NB4 (cell line): ENCODE data around the gene EVA1B.

Experiments used
- DNase-seq: peaks from one replicate; pipeline ENCODE4 v3.0.0; 2010; ENCODE audit warnings: low read depth
- H3K4me3 ChIP-seq: one replicate; pipeline ENCODE4 v1.5.1; 2011; ENCODE audit warnings: mild to moderate bottlenecking, low read depth, low read length, moderate library complexity
- MAX ChIP-seq: IDR thresholded peaks from 2 replicates; pipeline ENCODE4 v1.6.1; 2011; ENCODE audit warnings: low read depth, low read length
- MYC ChIP-seq: IDR thresholded peaks from 2 replicates; pipeline ENCODE4 v1.6.1; 2011; ENCODE audit warnings: low read depth, low read length
- POLR2A ChIP-seq: IDR thresholded peaks from 2 replicates; pipeline ENCODE4 v1.6.1; 2011; ENCODE audit warnings: mild to moderate bottlenecking; ENCODE audit not compliant: insufficient read length; ENCODE audit errors: extremely low read depth
- TF ChIP-seq, protein P1 (sequence below): IDR thresholded peaks from one replicate; pipeline ENCODE4 v1.5.1; 2012; ENCODE audit warnings: low read depth, low read length

EVA1B gene

DNA sequence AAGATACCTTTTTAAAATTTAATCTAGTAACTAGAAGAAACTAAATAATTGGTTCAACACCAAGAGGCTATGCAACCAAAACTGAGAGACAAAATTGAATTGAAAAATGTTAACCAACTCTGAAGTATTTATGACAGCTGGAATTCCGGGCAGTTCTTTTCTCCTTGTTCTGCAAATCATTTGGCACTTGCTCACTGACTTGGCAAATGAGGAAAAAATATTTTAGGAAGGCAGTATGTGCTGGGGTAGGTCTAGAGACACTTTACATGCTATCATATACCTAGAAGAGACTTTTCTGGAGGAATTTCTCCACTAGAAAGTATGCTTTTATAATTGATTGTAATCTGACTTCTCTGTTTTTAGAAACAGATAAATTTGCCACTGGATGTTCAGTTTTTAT, 39.4 kb downstream of the EVA1B start:
- TF ChIP-seq POLR2A = no peak
- TF ChIP-seq MAX = no peak
- no peak for TF ChIP-seq MYC
- TF ChIP-seq, protein P1, sequence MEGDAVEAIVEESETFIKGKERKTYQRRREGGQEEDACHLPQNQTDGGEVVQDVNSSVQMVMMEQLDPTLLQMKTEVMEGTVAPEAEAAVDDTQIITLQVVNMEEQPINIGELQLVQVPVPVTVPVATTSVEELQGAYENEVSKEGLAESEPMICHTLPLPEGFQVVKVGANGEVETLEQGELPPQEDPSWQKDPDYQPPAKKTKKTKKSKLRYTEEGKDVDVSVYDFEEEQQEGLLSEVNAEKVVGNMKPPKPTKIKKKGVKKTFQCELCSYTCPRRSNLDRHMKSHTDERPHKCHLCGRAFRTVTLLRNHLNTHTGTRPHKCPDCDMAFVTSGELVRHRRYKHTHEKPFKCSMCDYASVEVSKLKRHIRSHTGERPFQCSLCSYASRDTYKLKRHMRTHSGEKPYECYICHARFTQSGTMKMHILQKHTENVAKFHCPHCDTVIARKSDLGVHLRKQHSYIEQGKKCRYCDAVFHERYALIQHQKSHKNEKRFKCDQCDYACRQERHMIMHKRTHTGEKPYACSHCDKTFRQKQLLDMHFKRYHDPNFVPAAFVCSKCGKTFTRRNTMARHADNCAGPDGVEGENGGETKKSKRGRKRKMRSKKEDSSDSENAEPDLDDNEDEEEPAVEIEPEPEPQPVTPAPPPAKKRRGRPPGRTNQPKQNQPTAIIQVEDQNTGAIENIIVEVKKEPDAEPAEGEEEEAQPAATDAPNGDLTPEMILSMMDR = no peak
- H3K4me3 ChIP-seq = no peak overlapping the region
- DNase-seq = no peak

DNA sequence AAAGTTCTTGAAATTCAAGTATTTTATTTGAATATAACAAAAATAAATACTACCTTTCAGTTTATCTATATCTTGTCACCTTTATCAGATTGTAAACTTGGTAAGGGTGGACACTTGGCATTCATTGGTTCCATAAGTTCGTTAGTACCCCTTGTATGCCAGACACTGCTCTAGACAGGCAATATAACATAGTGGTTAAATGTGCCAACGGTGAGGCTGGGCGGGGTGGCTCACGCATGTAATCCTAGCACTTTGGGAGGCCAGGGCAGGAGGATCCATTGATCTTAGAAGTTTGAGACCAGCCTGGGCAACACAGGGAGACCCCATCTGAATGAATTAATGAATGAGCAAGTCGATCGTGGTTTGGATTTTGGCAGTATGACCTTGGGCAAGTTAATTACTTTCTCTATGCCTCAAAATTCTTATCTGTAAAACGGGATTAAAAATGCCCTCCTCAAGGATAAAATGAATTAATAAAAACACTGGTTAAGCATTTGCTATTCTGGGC, 43.6 kb downstream of the EVA1B start:
- no peak for TF ChIP-seq MAX
- TF ChIP-seq, protein P1 = no peak
- TF ChIP-seq POLR2A = no peak
- no peak for TF ChIP-seq MYC
- DNase-seq = no peak
- no peak overlapping the region for H3K4me3 ChIP-seq

- no peak overlapping the region for H3K4me3 ChIP-seq
- DNase-seq = no peak
- TF ChIP-seq MYC (no peak), POLR2A (no peak), MAX (no peak)
- TF ChIP-seq, protein P1 = no peak
These were observed 44.2 kb downstream of the EVA1B start for GRCh38 chr1:36279110-36279788.

DNA sequence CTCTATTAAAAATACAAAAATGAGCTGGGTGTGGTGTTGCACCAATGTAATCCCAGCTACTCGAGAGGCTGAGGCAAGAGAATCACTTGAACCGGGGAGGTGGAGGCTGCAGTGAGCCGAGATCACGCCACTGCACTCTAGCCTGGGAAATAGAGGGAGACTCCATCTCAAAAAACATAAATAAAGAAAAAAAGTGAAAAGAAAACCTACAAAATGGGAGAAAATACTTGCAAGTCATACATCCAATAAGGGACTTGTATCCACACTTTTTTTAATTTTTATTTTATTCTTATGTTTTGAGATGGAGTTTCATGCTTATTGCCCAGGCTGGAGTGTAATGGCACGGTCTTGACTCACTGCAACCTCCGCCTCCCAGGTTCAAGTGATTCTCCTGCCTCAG, 46.8 kb downstream of the EVA1B start:
- TF ChIP-seq POLR2A (no peak), MAX (no peak), MYC (no peak)
- no peak overlapping the region for H3K4me3 ChIP-seq
- DNase-seq = no peak

DNA sequence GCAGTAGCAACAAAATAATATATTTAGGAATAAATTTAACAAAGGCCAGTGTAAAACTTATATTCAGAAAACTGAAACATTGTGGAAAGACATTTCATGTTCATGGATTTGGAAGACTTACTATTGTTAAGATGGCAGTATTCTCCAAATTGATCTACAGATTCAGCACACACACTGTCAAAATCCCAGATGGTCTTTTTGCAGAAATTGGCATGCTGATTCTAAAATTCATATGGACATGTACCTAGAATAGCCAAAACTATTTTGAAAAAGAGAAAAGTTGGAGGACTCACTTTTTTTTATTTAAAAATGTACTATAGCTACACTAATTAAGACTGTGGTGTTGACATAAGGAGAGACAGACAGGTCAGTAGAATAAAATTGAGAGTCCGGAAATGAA, 49.2 kb downstream of the EVA1B start:
- DNase-seq = no peak
- no peak overlapping the region for H3K4me3 ChIP-seq
- TF ChIP-seq POLR2A (no peak), MAX (no peak), MYC (no peak)
- TF ChIP-seq, protein P1 = no peak

DNA sequence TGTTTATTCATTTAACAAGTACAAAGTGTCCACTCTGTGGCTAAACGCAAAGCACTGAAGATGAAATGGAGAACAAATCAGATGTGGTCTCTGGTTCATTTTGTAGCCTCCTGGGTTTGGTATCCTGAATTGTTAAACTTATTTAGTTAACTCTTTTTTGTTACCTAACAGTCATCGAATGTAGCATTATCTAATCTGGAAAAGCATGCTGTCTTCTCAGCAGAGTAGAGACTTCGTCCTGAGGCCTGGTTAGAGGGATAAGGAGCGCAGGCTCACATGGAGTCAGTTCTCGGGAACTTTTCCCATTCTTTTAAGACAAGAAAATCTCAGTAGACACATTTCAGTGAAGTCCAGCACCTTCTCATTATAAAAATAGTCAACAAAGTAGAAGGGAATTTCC, 50.4 kb downstream of the EVA1B start:
- DNase-seq = no peak
- TF ChIP-seq MAX = no peak
- TF ChIP-seq POLR2A = no peak
- no peak for TF ChIP-seq MYC
- TF ChIP-seq, protein P1 = no peak
- H3K4me3 ChIP-seq = no peak overlapping the region
